Stimulated activated CD4-positive, alpha-beta T cell treated with anti-CD3 and anti-CD28 coated beads, Interleukin-4, amount 100 ng/mL, for 24 hours (primary cell): ENCODE measurements around the gene ADAM22.

Source experiments
- DNase-seq: peaks from one replicate; pipeline ENCODE4 v3.0.0-alpha.2; 2020

ADAM22 gene

DNA sequence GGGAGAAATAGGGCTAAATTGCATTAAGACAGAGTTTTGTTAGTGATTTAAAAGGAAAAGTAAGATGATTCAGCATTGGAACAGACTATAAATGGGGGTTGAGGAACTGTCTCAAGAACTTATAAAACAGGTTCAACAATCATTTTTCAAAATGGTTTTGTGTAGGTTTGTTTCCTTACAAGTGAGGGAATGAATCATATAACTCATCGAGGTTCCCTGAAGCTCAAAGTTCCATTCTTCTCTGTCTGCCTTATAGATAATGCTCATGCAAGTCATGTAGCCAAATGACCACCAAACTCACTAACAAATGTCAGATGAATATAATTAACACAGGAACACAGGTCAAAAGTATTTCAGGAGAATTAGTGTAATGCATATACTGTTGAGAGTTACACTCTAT, 27.7 kb downstream of the ADAM22 start:
- DNase-seq = no peak

DNA sequence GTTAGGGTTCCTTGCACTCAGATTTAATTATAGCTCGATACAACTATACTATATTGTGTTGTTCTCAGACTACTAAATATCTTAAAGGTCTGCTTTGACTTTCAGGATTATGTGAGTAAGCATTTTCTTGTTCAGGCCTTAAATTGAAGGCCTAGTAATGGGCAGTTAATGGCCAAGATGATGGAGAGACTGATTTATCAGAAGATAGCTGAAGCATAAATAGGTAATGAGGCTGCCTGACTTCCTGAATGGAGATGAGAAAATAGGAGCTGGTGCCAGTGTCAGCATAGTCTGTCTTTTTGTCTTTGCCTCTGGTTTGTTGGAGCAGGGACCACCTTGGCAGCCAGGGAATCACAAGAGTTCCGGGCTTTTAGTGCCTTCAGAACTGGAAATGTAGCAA, 32.2 kb downstream of the ADAM22 start:
- DNase-seq = no peak

DNA sequence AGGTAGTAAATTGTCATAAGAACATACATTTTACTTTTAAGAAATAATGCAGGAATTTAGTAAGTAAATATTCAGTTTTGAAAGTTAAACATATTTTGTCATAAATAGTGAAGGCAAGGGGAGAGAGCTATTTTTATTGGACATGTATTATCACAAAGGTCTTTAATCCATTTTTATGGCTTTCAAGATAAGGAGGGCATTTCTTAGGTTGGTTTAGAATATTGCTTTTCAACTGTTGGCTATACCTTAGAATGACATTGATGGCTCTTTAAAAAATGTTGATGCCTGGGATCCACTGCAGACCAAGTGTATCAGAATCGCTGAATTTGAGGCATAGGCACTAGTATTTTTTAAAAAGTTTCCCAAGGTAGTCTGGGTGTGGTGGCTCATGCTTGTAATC, 34.0 kb downstream of the ADAM22 start:
- DNase-seq = no peak

DNA sequence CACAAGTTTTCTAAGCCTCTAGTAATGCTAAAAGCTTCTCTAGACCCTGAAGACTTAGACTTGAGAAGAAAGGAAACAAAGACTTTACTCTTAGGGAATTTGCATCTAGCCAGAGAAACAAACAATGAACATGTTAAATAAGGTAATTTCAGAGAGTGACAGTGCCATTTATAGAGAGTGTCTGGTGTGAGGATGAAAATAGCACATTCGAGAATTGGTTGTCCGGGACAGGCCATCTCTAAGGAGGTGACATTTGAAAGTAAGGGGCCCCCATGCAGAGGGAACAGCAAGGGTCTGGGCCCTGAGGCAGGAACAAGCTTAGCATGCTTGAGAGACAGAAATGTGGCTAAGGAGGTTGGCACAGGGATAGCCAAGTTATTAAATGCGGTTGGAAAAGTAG, 48.1 kb downstream of the ADAM22 start:
- no peak for DNase-seq

DNA sequence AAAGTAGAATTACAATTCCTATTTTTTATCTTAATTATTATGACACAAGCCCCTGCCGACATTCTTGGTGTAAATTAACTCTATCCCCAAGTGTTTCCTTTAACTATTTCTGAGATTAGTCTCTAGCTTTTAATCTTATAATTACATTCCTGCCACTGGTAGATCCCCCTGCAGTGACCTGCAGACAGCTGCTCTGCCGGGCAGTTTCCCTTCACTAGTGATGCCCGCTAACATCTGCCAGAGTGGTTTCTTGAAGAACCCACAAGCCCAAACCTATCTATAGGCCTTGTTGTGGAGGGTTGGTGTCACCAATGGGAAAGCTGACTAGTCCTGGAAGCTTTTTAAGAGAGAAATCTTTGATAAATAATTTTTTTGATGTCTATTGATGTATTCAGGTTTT, 50.0 kb downstream of the ADAM22 start:
- DNase-seq = no peak

DNA sequence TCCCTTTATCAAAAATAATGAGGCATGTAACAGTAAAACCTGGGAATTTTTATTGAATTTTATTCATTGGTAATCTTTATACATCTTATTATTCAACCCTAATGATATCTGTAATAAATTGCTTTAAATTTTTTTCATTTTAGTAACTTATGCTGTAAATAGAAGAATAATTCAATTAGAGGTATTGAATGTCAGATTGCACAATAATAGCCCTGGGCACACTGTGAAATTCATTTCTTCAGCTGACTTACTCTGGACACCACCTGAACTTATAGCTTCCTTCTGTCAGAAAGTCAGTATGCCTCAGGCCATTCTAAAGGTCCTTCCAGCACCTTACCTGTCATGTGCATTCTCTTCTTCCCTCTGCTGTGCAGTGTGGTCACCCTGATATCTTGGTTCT, 59.2 kb downstream of the ADAM22 start:
- DNase-seq = no peak

DNA sequence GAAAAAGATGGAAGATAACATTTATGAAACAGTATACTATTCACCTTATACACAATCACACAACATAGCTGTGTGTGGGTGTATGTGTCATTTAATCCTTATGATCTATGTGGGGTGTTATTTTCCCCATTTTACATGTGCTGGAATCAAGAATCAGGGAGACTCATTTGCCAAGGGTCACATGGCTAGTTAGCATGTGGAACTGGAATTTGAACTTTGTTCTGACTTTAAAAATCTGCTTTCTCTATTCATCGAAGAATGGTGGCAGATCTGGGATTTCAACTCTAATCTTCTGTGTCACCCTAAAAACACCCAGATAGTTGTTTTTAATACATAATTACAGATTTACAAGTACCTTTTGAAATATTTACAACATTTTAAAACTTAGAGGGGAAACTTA, 65.2 kb downstream of the ADAM22 start:
- no peak for DNase-seq

DNA sequence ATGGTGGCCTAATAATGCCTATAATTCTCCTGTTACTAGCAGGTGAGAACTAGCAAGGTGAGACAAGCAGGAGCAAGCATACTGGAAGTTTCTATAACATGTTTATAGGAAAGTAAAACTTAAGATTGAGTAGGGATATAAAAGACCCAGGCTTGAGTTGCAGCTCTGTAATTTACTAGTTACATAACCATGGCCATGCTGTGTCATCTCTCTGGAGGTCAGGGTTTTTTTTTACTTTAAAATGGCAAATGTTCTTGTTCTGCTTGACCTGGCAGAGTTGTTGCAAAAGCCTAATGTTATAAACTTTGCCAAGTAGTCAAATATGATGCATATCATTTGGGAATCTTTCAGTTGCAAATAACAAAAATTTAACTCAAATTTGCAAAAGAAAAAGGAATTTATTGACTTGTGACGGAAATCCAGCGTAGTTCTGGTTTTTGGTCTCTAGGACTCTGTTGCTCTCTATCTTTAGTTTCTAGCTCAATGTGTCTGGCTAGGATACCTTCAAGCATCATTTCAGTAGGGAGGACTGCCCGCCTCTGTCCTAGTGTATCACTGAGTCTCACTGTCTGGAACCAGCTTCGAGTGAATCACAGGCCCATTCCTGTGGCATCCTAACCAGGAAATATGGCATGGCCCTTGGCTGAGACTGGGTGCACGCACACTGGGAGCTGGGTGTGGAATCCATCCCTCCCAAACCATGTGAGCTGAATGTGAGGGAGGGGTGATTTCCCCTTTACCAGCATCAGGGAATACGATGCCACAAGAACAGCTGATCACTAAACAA, 67.9 kb downstream of the ADAM22 start:
- no peak for DNase-seq

DNA sequence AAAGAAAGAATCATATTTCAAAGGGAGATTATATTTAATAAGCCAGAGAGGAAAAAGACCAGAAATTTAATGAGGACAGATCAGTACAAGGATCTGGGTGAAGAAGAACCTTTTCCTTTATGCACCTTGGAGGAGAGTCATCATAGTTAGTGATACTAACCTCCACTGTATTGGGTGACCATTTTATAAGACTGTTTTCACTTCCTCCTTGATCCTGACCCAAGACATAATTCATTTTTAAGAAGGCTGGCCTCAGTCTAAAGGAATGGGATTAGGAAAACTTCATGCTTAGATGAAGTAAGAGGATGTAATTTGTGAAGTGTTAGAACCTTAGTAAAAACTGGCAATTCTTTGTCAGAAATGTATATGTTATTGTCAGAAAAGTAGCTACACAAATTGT, 68.6 kb downstream of the ADAM22 start:
- no peak for DNase-seq

DNA sequence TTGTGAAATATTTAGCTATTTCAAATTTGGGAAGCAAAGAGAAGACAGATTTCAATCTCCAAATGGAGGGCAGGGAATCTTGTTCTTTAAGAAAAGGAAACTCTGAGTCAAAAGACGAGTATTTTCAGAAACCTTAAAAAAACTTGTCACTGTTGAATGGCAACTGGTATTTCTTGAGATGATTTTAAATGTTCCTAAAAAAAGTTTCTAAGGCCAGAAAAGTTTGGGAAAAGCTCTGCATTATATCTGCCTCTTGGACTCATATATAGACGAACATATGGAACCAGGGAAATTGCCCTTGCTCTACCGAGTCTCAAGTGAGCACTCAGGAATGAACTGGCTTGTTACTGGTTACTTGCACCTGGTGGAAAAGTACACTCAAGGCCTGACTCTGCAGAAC, 69.5 kb downstream of the ADAM22 start:
- DNase-seq = no peak

DNA sequence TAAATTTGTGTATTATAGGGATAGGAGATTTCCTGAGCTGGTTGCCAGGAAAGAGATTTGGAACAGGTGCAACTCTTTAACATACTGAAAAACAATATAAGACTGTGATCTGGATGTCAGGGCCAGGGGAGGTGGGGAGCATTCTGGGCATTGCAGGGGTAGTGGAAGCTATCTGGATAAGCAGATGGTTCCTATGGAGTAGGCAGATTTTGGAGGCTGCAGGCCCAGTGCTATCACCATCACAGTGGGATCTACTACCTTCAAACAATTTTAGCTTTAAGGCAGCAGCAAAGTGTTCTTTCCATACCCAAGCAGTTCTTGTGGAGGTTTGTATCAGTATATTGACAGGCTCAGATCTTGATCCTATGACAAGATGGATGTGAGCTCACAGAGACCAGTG, 71.1 kb downstream of the ADAM22 start:
- DNase-seq = no peak

DNA sequence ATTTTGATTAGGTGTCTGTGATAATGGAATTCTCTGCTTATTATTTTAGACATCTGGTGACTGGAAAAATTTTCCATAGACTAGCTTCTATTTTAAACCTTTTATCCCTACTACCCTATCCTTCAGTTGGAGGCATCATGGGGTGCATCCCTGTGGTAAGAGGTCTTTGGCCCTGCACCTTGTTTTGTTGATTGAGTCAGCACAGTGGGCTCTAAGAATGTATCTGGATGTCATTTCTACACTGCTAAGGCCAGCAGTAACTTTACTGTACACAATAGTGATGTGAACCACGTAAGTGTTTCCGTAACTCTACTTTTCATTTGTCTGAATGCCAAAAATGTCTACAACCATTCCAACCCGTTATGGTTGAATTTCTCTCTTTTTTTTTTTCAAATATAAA, 75.6 kb downstream of the ADAM22 start:
- no peak for DNase-seq

DNA sequence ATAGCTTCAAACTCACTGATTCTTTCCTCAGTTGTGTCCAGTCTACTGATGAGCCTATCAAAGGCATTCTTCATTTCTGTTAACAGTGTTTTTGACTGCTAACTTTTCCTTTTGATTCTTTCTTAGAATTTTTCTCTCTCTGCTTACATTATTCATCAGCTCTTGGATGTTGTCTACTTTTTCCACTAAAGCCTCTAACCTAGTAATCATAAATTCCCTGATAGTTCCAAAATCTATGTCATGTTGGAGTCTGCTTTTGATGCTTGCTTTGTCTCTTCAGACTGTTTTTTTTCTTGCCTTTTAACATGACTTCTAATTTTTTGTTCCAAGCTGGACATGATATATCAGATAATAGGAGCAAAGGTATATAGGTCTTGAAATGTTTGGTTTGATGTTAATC, 78.0 kb downstream of the ADAM22 start:
- DNase-seq = no peak

DNA sequence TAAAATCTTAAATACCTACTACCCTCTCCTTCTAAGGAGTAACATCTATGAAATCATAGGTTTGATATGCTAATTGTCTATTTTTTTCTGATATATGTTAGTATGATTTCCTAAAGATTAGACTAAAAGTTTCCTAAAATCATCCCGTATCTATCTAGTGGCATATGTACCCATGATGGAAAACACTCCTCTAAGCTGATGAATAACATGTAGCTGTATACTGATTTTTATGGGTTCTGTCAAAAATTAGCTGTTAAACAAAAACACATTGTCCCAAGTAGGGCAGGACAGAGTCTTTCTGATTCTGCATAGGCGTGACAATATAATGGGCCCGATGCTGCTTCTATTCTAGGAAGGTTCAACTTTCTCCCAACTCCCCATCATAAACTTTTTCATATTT, 79.9 kb downstream of the ADAM22 start:
- no peak for DNase-seq

DNA sequence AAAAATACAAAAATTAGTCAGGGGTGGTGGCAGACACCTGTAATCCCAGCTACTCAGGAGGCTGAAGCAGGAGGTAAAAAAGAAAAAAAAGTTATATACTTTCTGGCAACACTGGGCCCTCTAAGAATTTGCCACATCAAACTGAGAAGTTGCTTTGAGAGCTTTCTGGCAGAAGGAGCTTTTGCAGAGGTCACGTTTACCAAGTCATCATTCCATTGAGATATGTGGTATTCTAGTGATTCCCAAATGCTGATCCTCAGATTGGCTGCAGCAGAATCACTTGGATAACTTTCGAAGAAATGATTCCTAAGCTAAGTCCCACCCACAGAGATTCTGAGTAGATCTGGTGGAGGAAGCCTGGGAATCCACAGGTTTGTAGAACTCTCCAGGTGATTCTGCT, 80.5 kb downstream of the ADAM22 start:
- no peak for DNase-seq

DNA sequence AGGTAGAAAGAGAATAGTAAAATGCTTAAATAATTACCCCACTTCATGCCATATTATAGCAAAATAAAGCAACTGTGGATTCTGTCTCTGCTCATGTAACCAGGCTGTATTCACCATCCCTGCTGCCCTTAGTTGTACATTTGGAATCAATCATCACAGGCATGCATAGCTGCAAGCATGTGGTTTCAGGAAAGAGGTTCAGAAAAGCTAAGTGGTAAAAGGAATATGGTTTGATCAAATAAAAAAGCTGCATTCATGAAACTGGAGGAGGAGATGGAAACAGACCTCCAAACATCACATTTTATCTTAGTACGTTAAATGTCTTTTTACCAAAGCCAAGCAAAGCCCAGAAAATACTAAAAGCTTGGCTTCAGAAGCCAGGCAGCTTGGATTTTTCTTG, 81.3 kb downstream of the ADAM22 start:
- no peak for DNase-seq

DNA sequence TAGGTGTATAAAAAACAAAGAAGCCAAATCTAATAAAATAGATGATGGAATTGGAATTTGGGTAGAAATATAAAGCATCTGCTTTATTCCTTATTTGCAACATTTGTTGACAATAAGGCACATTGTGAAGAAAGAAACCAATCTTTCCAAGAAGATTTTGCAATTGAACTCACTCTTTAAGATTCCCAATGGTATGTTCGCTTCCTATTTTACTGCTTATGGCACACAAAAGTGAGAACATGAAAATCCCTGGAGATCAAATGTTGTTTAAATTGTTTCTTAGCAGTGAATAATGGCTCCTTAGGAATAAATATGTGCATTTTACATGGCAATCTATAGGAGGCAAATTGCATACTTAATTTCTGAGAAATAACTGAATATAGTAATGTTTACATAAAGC, 84.5 kb downstream of the ADAM22 start:
- no peak for DNase-seq

DNA sequence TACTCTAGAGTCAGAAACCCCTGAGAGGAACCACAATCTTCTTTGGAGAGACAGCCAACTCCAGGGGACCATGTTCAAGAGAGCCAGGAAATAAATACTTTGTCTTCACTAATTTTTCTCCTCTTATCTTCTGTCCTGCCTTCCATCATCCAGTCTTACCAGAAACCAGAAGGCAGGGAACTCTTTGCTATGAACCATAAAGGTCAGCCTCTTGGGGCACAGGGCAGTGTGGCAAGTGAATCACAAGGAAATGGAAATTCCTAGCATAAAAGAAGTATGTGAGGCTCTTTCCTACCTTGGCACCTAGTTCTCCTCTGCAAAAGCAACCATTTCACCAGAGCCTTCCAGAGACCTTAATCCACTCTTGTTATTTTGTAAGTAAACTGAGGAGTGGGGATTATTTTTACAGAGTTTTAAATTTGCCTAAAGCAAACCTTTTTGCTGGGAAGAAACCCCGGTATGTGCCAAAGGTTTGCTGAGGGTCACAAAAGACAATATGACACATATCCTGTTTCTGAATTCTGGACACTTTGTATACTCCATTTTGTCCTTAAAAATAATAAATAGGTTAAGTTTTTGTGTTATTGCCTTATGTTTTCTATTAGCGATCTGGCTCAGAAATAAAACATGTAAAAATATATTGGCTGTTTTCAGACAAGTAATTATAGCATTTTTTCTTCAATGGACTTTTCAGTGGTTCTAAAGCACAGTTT, 87.1 kb downstream of the ADAM22 start:
- DNase-seq = no peak

DNA sequence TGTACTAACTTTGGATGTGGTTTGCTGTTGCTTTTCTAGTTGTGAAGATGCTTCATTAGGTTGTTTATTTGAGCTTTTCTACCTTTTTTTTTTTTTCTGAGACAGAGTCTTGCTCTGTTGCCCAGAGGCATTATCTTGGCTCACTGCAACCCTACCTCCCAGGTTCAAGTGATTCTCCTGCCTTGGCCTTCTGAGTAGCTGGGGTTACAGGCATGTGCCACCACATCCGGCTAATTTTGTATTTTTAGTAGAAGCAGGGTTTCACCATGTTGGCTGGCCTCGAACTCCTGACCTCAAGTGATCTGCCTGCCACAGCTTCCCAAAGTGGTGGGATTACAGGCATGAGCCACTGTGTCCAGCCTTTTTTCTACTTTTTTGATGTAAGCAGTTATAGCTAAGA, 93.7 kb downstream of the ADAM22 start:
- DNase-seq = no peak

DNA sequence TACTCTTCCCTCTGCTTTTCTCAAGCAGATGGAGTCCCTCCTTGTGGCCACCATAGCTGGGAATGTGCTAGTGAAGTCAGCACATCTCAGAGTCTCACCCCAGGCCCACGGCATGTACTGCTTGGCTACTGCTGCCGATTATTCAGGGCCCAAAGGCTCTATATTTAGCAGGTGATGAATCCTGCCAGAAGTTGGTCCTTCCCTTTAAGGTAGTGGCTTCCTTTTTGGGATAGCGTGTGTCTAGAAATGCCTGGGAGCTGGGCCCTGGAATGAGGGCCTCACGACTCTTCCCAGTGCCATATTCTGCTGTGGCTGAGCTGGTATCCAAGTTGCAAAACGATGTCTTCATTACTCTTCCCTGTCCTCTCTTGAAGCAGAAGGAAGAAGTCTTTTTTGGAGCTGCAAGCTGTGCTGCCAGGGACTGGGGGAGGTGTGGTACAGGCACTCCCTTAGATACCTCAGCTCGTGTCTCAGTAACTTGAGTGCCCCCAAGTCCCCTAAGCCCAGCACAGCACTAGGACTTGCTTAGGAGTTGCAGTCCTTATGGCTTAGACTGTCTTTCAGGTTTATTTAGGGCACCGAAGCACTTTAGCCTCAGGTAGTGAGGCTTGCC, 100.1 kb downstream of the ADAM22 start:
- no peak for DNase-seq

DNA sequence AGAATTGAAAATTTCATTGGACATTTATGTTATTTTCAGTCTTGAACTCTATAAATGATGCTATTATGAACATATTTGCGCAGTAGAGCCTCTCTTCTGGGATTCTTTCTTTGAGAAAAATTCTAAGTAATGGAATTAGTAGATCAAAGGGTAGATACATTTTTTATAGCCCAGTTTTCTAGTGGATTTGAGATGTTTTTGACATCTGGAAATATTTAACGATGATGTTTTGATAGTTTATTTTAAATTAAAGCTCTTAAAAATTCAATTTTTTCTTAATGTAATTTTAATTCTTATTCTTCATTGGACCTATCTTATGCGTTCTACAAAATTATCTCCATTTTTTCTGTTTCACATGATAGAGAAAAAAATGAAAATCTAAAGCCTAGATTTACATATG, 103.0 kb downstream of the ADAM22 start:
- DNase-seq = no peak

DNA sequence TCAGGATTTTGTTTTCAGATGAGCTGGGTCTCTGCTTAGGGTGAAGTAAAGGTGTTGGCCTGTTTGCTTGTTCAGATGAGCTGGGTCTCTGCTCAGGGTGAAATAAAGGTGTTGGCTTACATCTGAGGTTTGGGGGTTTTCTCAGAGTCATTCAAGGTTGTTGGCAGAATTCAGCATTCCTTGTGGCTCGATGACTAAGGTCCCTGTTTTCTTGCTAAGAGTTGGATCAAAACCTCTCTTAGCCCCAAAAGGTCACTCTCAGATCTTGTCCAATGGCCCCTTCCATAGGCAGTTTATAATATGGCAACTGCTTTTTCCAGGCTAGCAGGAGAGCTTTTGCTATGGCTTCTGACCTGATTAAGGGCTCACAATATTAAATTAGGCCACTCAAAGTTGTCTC, 106.6 kb downstream of the ADAM22 start:
- DNase-seq = no peak

DNA sequence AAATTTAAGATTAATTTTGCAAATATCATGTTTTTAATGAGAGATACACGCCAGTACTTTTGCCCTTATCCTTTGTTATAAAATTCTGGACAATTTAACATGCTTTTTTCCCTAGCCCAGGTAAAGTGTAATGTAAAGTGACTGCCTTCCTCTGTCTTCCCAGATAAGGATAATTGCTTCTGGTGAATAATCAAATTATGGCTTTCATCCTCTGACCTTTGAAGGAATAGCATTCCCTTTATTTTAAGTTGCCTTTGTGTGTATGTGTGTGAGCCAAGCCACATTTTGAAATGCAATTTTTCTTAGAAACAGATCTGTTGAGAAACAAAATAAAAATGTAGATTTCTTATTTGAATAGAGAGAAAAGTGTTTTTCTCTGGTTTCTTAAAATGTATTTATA, 107.5 kb downstream of the ADAM22 start:
- DNase-seq = no peak

DNA sequence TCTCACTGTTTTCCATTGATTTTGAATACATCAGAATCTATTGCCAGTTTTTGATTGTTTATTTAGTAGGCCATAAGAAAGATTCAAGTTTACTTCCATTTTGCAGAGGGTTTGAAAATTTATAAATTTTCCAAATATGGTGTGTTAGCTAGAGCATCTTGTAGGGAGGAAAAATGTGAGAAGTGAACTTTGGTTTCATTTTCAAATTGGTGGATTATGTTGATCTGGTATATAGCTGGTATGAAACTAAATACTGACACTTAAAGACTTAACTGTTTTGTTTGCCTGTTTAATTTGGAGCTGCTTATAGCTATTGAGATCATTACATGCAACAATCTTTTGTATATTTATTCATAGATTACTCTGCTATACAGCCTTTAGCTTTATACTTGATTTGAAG, 108.1 kb downstream of the ADAM22 start:
- DNase-seq = no peak

DNA sequence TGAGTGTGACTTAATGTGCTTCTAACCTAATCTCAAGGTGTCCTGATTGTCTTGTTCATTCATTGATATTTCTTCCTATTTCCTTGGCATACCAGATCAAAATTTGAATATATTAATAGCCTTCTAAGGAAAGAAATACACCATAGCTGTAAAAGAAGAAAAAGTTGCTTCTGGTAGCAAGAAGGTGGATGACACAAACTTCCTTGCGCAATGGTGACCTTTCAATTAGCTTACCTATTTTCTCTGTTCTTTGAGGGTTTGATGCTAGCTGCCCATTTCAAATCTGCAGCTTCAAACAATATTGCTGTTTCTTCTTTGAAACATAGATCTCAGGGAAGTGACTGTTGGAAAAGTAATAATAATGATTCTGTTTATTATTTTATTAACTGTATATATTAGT, 108.8 kb downstream of the ADAM22 start:
- no peak for DNase-seq
